Measurements from ENCODE around the gene TCF15. TPM values are rescaled to one million over a fixed set of nuclear protein-coding genes. Genes with fewer than 3 reads are reported as not detected.

The TCF15 gene
- total RNA-seq, 1 donor from 2014 or later, result not detected

GRCh38 chr20:605237-605636, 4.9 kb downstream of the TCF15 start:
- no peaks in the 10 kb centered on the region for H3K36me3 ChIP-seq (ENCODE audit: control insufficient read depth, insufficient read depth, low read length)
- TF ChIP-seq, protein P1, sequence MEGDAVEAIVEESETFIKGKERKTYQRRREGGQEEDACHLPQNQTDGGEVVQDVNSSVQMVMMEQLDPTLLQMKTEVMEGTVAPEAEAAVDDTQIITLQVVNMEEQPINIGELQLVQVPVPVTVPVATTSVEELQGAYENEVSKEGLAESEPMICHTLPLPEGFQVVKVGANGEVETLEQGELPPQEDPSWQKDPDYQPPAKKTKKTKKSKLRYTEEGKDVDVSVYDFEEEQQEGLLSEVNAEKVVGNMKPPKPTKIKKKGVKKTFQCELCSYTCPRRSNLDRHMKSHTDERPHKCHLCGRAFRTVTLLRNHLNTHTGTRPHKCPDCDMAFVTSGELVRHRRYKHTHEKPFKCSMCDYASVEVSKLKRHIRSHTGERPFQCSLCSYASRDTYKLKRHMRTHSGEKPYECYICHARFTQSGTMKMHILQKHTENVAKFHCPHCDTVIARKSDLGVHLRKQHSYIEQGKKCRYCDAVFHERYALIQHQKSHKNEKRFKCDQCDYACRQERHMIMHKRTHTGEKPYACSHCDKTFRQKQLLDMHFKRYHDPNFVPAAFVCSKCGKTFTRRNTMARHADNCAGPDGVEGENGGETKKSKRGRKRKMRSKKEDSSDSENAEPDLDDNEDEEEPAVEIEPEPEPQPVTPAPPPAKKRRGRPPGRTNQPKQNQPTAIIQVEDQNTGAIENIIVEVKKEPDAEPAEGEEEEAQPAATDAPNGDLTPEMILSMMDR (IDR thresholded peaks at IDR 0.05; ENCODE audit: insufficient read depth, low read length, severe bottlenecking), result no peak
- no peak for FAIRE-seq

GRCh38 chr20:603116-603640, 6.9 kb downstream of the TCF15 start:
- TF ChIP-seq, protein P1 (IDR thresholded peaks at IDR 0.05; ENCODE audit: insufficient read depth, low read length, severe bottlenecking), result no peak
- FAIRE-seq (no peak), DNase-seq (ENCODE audit: low read depth) (no peak)
- Histone ChIP-seq H3K36me3 (ENCODE audit: control insufficient read depth, insufficient read depth, low read length) (no peaks in the 10 kb centered on the region), H3K4me3 (ENCODE audit: low read depth, low read length) (no peak overlapping the region), H3K27me3 (ENCODE audit: control insufficient read depth, insufficient read depth, low read length) (peaks cover 2% of the 10 kb centered on the region)

More at GRCh38 chr20:605237-605636, 4.9 kb downstream of the TCF15 start:
- H3K4me3 ChIP-seq (ENCODE audit: low read depth, low read length), result no peak overlapping the region
- DNase-seq (ENCODE audit: low read depth), result no peak
- H3K27me3 ChIP-seq (ENCODE audit: control insufficient read depth, insufficient read depth, low read length), result peaks cover 17% of the 10 kb centered on the region

DNA sequence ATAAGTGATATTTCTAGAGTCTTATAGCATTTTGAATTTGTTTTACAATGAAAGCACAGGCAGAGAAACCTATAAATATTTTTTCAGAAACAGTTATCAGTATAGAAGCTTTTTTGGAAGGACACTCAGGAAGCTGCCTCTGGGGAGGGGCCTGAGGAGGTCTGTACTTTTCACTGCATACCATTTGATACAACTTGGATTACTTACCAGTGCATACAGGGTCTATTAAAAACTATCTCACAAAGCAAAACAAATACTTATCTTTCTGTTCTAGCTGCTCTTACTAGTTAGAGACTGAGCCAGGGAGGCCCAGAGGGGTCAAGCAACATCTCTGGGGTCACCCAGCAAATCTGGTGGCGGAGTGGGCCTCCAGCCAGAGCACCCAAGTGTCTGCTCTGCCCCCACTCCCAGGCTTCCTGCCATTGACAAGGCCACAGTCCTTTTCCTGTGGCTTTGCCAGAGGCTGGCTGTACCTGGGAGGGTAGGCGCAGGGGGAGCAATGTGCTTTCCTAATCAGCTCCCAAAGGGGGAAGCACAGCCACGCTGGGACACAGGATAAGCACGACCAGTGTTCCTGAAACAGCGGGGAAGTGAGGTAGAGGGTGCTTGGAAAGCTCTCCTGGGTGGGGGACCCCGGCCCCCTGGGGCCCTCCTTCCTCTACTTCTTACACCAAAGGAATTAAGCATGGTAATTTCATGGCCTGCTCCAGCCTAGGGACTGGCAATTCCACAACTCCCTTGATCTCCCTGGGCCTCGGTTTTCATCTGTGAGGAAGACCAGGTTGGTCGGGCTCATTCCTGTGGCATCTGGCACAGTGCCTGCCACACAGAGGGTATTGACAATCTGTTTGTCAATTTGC, 7.8 kb downstream of the TCF15 start:
- TF ChIP-seq, protein P1 (IDR thresholded peaks at IDR 0.05; ENCODE audit: insufficient read depth, low read length, severe bottlenecking), result no peak
- FAIRE-seq, result no peak

DNA sequence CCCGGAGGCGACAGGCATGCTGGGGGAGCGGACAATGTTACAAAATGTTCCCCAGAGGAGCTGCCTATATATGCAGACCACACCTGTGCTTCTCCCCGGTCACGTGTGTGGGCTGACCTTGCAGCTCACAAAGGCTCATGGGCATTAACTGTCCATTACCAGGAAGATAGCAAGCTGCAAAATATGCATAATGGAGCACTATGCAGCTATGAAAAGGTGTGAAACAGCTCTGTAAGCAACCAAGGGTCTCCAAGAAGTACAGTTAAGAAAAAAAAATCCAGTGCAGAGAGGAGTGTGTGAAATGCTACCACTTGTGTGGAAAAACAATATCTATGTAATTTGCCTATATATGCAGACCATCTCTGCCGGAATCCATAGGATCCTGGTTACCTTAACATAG, 9.4 kb downstream of the TCF15 start:
- Histone ChIP-seq H3K36me3 (ENCODE audit: control insufficient read depth, insufficient read depth, low read length) (no peaks in the 10 kb centered on the region), H3K4me3 (ENCODE audit: low read depth, low read length) (no peak overlapping the region), H3K27me3 (ENCODE audit: control insufficient read depth, insufficient read depth, low read length) (no peaks in the 10 kb centered on the region)
- TF ChIP-seq, protein P1 (IDR thresholded peaks at IDR 0.05; ENCODE audit: insufficient read depth, low read length, severe bottlenecking), result no peak
- DNase-seq (ENCODE audit: low read depth), result no peak
- no peak for FAIRE-seq

More for the DNA sequence above, 7.8 kb downstream of the TCF15 start:
- Histone ChIP-seq H3K4me3 (ENCODE audit: low read depth, low read length) (no peak overlapping the region), H3K36me3 (ENCODE audit: control insufficient read depth, insufficient read depth, low read length) (no peaks in the 10 kb centered on the region), H3K27me3 (ENCODE audit: control insufficient read depth, insufficient read depth, low read length) (no peaks in the 10 kb centered on the region)
- DNase-seq (ENCODE audit: low read depth), result no peak

GRCh38 chr20:600141-600540, 10.0 kb downstream of the TCF15 start:
- no peak for FAIRE-seq
- Histone ChIP-seq H3K36me3 (ENCODE audit: control insufficient read depth, insufficient read depth, low read length) (no peaks in the 10 kb centered on the region), H3K4me3 (ENCODE audit: low read depth, low read length) (no peak overlapping the region), H3K27me3 (ENCODE audit: control insufficient read depth, insufficient read depth, low read length) (no peaks in the 10 kb centered on the region)
- DNase-seq (ENCODE audit: low read depth), result no peak
- TF ChIP-seq, protein P1 (IDR thresholded peaks at IDR 0.05; ENCODE audit: insufficient read depth, low read length, severe bottlenecking), result no peak
